ENCODE results near the gene DLG5.

DLG5 gene

GRCh38 chr10:77840636-77841035 lies 85.9 kb downstream of the DLG5 start:
- DNase-seq = no peak

DNA sequence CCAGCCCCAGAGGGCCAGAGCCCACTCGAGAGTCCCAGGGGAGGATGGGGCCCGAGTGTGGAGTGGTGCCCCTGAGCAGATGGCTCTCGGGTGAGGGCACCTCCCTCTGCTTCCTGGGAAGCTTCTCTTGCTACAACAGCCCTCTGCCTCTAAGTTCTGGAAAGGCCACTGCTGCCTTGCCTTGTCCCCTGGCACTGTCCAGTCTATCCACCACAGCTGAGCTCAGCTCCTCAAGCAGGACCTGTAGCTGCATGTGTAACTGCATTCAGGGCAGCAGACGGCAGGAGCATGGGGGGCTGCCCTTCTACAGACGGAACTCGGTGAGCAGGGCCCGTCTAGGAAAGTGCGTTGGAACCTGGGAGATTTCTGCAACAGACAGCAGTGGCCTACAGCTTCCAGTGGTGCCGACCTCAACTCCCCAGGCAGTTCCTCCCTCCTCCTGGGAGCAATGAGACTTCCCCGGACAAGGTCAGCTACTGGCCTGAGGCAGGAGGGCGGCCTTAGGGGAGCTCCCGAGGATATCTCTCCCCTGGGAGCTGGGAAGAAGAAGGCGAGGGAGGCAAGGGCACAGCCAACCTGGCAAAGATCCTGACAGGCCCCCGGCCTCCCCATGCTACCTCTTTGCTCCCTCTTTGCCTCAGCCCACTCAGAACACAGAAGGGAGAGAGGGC lies 88.5 kb downstream of the DLG5 start:
- no peak for DNase-seq

- no peak for DNase-seq
Observed at GRCh38 chr10:77837248-77837924, 89.2 kb downstream of the DLG5 start.

DNA sequence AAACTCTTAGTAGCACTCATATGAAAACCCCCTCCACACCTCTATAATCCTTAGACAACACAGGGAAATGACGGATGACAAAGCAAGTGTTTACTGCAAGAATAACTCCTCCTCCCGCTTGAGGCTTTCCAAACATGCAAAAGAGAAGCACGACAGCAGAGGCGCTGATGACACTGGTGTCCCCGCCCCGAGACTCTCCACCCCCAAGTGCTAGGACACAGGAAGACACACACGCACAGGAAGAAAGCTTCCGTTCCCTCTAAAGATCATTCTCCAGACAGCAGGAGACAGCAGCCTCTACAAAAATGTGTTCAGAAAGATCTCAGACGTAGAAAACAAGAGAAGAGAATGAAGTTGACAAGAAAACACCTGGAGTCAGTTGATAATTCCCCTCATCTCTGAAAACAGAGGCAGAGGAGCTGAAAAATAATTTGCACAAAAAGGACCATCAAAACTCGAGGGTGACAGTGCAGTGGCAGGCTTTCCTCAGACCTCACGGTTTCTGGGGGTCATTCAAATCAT lies 90.2 kb downstream of the DLG5 start:
- DNase-seq = peak; percentile 70

GRCh38 chr10:77835669-77836086 lies 90.9 kb downstream of the DLG5 start:
- no peak for DNase-seq

GRCh38 chr10:77834943-77835668 lies 91.4 kb downstream of the DLG5 start:
- no peak for DNase-seq

DNA sequence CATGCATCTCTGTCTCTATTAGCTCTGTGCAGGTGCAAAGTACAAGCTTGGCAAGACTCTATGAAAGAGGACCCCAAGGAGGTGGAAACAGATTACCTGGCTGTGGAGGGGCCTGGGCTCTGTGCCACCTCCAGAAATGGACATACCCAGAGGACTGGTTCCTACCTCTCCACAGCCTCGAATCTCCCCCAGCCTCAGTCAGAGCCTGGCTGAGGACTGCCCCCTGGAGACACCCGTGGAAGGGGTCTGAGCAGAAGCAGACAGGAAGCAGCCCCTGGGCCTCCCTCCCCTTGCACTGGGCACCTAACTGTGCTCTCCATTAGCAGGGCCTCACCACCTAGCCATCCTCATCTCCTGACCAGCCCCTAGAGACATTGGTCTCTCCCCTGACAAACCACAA lies 92.0 kb downstream of the DLG5 start:
- DNase-seq = no peak

DNA sequence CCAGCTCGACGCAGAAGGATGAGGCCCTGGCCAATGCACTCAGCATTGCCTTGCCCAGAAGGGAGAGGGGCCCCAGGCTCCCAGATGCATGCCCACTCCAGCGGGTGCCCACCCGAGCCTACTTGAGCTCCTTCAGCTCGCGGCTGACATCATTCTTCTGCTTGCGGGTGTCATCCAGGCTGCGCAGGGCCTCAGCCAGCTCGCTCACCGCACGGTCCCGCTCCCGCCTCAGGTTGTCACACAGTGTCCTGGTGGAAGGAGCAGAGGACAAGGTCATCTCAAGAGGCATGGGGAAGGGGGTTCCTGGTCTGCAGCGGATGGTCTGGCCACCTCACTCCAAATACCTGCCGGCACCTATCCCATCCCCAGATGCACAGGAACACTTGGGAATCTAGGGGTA lies 92.8 kb downstream of the DLG5 start:
- DNase-seq = no peak

GRCh38 chr10:77833225-77833624 lies 93.3 kb downstream of the DLG5 start:
- no peak for DNase-seq

DNA sequence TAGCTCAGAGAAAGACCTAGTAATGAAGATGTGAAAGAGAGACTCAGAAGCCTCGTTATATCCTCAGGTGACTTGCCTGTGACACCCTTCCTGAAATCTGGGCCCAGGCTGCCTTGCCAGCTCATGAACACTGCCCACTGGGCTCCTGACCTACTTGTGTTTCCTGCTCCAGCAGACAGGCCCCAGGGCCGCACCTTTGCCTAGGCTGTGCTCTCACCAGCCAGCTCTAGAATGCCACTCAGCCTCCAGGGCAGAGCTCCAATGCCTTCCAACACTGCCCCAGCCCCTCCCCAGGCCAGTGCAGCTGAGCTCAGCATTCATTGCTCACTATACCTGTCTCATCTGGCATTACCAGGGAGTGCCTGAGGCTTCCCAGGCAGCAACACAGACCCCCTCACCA lies 94.3 kb downstream of the DLG5 start:
- DNase-seq = no peak

- no peak for DNase-seq
Observed at GRCh38 chr10:77829356-77829755, 97.2 kb downstream of the DLG5 start.

GRCh38 chr10:77828377-77828776 lies 98.2 kb downstream of the DLG5 start:
- DNase-seq = no peak

DNA sequence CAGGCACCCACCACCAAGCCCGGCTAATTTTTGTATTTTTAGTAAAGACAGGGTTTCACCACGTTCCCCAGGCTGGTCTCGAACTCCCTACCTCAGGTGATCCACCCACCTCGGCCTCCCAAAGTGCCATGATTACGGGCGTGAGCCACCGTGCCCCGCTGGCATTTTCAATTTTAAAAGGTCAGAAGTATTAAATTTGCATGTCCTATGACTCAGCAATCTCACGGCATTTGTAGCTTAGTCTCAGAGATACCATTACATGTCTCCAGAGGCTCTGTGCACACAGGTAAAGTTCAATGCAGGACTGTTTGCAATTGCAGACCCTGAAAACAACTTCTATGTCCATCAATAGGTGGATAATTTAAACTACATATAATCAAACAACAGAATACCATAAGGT lies 99.2 kb downstream of the DLG5 start:
- no peak for DNase-seq

- DNase-seq = no peak
Observed at GRCh38 chr10:77825965-77826364, 100.6 kb downstream of the DLG5 start.

GRCh38 chr10:77824908-77825307 lies 101.6 kb downstream of the DLG5 start:
- DNase-seq = no peak

- DNase-seq = no peak
Observed at GRCh38 chr10:77823811-77824542, 102.6 kb downstream of the DLG5 start.

- no peak for DNase-seq
Observed at GRCh38 chr10:77821551-77821950, 105.0 kb downstream of the DLG5 start.

DNA sequence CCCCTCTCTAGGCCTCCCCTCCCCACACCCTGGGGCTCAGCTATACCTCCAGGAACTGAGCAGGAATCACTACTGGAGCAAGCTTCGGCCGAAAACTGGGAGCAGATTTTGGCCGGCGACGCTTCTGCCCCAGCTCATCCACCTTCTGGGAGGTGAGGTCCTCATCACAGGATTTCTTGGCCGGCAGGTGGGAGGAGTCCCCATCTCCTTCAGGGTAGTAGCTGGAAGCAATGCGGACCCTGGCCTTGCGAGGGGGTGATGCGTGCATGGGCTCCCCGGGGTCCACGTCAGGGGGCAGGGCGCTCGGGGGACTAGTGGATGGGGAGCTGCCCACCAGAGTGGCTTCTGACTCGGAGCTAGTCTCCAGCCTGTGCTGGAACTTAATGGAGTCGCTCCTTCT lies 105.5 kb downstream of the DLG5 start:
- no peak for DNase-seq

DNA sequence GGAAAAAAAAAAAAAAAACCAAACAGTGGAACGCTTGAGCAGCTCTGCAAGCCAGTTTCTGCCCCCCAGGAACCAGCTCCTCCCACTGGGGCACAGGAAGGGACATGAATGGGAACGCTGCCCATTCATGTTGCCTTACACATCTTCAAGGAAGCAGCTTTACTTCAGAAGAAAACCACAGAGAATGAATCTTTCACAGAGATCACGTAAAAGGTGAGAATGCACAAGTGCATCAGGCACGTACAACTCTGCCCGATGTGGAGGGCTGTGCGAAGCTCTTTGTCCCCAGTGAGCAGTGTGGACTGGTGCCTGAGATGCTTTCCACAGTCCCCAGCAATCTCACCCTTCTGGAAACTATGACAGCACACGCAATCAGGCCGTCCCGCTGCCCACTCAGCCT lies 106.2 kb downstream of the DLG5 start:
- DNase-seq = no peak

DNA sequence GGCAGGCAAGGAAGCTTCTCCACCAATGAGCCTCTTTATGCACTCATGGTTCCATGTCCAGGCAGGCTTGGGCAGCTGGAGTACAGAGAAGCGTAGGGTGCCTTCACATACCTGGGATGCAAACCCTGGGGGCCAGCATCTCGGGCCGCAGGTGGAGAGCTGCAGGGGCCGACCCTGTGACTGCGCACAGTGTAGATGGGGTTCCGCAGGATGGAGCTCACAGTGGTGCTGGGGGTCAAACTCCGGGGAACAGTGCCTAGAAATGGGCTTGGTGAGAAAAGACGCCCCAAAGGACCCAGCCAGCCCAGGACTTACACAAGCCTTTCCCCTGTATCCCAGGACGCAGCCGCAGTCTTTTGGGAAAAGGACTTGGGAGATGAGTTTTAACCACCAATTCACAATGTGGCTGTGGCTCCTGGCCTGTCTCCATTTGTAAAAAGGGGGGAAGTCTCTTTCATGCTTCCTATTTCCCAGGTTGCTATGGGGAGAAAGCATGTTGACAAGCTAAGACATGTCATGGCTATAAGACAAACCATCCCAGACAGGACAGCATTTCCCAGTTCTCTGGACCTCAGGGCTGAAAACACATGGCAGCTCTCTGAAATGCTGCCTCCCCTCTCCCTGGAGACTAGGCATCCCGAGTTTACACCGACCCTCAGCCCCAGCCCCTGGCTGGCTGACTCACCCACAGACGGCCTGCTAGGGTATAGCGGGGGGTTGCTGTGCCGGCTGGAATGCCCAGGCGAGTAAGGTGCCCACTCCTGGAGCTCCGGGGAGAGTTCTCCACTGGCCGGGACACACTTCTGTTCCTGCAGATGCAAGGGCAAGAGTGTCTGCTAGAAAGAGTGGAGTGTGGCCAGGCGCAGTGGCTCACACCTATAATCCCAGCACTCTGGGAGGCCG lies 107.1 kb downstream of the DLG5 start:
- no peak for DNase-seq

DNA sequence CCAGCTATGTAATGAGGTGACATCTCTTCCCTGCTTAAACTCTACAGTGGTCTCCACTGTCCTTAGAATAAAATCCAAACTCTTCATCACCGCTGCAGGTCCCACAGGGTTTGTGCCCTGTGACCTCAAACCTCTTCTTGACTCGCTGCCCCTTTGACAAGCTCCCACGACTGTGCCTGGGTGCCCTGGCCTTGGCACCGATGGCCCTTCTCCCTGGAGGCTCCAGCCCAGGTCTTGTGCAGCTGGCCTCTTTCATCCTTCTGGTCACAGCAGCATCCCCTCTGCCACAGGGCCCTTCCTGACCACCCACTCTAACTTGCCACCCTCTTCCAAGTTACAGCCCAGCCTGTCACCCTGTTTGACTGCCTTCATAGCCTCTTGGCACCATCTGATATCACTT lies 108.2 kb downstream of the DLG5 start:
- no peak for DNase-seq

DNA sequence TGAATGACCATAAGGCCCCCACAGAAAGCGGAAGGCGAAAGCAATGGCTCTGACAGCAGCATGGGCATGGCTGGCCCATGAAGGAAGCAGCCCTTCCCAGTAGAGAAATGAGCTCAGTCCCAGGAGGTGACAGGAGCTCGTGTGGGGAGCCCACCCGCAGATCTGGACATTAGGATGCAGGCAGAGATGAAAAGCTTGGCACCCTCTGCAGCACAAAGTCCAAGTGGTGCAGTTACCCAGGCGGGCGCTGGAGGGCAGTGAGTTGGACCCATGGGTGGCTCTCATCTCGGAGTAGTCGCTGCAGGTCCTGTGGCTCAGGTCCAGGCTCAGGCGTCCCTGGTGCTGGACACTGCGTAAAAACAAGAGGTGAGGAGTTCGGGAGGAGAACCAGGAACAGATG lies 109.0 kb downstream of the DLG5 start:
- DNase-seq = no peak

Data from GF-D8 (cell line).